GM23338 (cell line): ENCODE data around the gene POLR1A. TPM values are rescaled to one million over a fixed set of nuclear protein-coding genes. Genes with fewer than 3 reads are reported as not detected.
A peak's percentile ranks its signal among the peaks of the same experiment; 100 is the strongest.

Experiments
- ATAC-seq: fragments of 200-7000 bp; cut with Tn5 transposase; 3 replicates; pipeline ENCODE4 v1.9.1; 2020
- DNase-seq: peaks from one replicate; pipeline ENCODE4 v3.0.0-alpha.2; 2015; ENCODE audit warnings: low spot score
- H2AFZ ChIP-seq: fragments of 200-600 bp; sonication (generic); 2 replicates; pipeline ENCODE4 v1.8.0; 2016; ENCODE audit warnings: antibody characterized with exemption, mild to moderate bottlenecking, moderate library complexity
- H3F3A ChIP-seq: fragments of 200-600 bp; sonication (generic); replicated peaks from 2 replicates; pipeline ENCODE4 v1.8.0; 2017; ENCODE audit warnings: antibody characterized with exemption, mixed run types, low read depth
- H3K27ac ChIP-seq: fragments of 200-600 bp; sonication (generic); 2 replicates; pipeline ENCODE4 v1.6.1; 2016; ENCODE audit warnings: low read depth
- H3K27me3 ChIP-seq: fragments of 200-600 bp; sonication (generic); 2 replicates; pipeline ENCODE4 v1.8.0; 2016; ENCODE audit warnings: mild to moderate bottlenecking, mixed run types, moderate library complexity; ENCODE audit not compliant: insufficient read depth
- H3K36me3 ChIP-seq: fragments of 200-600 bp; sonication (generic); 2 replicates; pipeline ENCODE4 v1.8.0; 2016; ENCODE audit warnings: mild to moderate bottlenecking; ENCODE audit not compliant: insufficient read depth
- H3K4me1 ChIP-seq: fragments of 200-600 bp; sonication (generic); 2 replicates; pipeline ENCODE4 v1.8.0; 2016; ENCODE audit warnings: mild to moderate bottlenecking, moderate library complexity; ENCODE audit not compliant: insufficient read depth
- H3K4me2 ChIP-seq: fragments of 200-600 bp; sonication (generic); 2 replicates; pipeline ENCODE4 v1.7.1; 2017; ENCODE audit warnings: mixed run types
- H3K4me3 ChIP-seq: fragments of 200-600 bp; sonication (generic); 2 replicates; pipeline ENCODE4 v1.6.1; 2016; ENCODE audit warnings: mixed run types
- H3K79me2 ChIP-seq: fragments of 200-600 bp; sonication (generic); replicated peaks from 2 replicates; pipeline ENCODE4 v1.8.0; 2017; ENCODE audit warnings: mild to moderate bottlenecking; ENCODE audit not compliant: insufficient read depth
- H3K9me2 ChIP-seq: fragments of 200-600 bp; sonication (generic); 2 replicates; pipeline ENCODE4 v1.8.0; 2017; ENCODE audit not compliant: insufficient read depth
- H4K20me1 ChIP-seq: fragments of 200-600 bp; sonication (generic); replicated peaks from 2 replicates; pipeline ENCODE4 v1.8.0; 2017; ENCODE audit warnings: mild to moderate bottlenecking; ENCODE audit not compliant: insufficient read depth
- H3K27ac Mint-ChIP-seq: 2 replicates; pipeline ENCODE4 v1.8.0; 2020; ENCODE audit warnings: inconsistent platforms, mild to moderate bottlenecking, moderate library complexity, mixed read lengths
- H3K27me3 Mint-ChIP-seq: 3 replicates; pipeline ENCODE4 v1.8.0; 2022; ENCODE audit warnings: low read depth, mild to moderate bottlenecking, moderate library complexity, mixed read lengths, inconsistent platforms; ENCODE audit not compliant: insufficient read depth, poor library complexity
- H3K36me3 Mint-ChIP-seq: 3 replicates; pipeline ENCODE4 v1.8.0; 2021; ENCODE audit warnings: low read depth, mild to moderate bottlenecking, inconsistent platforms, moderate library complexity, mixed read lengths
- H3K4me1 Mint-ChIP-seq: 3 replicates; pipeline ENCODE4 v1.8.0; 2020; ENCODE audit warnings: mild to moderate bottlenecking, inconsistent platforms, mixed read lengths
- H3K4me3 Mint-ChIP-seq: 3 replicates; pipeline ENCODE4 v1.8.0; 2021; ENCODE audit warnings: moderate library complexity, mild to moderate bottlenecking, inconsistent platforms, mixed read lengths
- H3K9me3 Mint-ChIP-seq: 3 replicates; pipeline ENCODE4 v1.8.0; 2020; ENCODE audit warnings: moderate library complexity, mild to moderate bottlenecking, inconsistent platforms, mixed read lengths
- CREB1 ChIP-seq: fragments of 250-450 bp; sonication (Bioruptor Pico); IDR thresholded peaks from 2 replicates; pipeline ENCODE4 v1.5.0; 2020; ENCODE audit warnings: low read depth, mild to moderate bottlenecking, moderate library complexity
- CTCF ChIP-seq, 2 experiments: fragments of 200-600 bp in 1 of 2; sonication (generic) in 1 of 2; conservative IDR thresholded peaks; 2 replicates each; pipeline versions ENCODE4 v1.5.1 to v1.6.1; 2016 to 2017; ENCODE audit warnings: antibody characterized with exemption in 2 of 2, low read depth in 2 of 2, mild to moderate bottlenecking in 2 of 2, moderate library complexity in 1 of 2
- ETS1 ChIP-seq: IDR thresholded peaks from 2 replicates; pipeline ENCODE4 v1.6.1; 2016; ENCODE audit warnings: antibody characterized with exemption
- EZH2 ChIP-seq: fragments of 200-600 bp; sonication (generic); IDR thresholded peaks from one replicate; pipeline ENCODE4 v1.8.0; 2017; ENCODE audit warnings: antibody characterized with exemption, mild to moderate bottlenecking, low read depth; ENCODE audit not compliant: unreplicated experiment
- EZH2phosphoT487 ChIP-seq: fragments of 200-600 bp; sonication (generic); IDR thresholded peaks from one replicate; pipeline ENCODE4 v1.8.1; 2018; ENCODE audit warnings: antibody characterized with exemption; ENCODE audit not compliant: unreplicated experiment
- JUNB ChIP-seq: IDR thresholded peaks from one replicate; pipeline ENCODE4 v1.6.1; 2016; ENCODE audit warnings: antibody characterized with exemption; ENCODE audit not compliant: unreplicated experiment
- REST ChIP-seq: IDR thresholded peaks from one replicate; pipeline ENCODE4 v1.6.1; 2018; ENCODE audit warnings: antibody characterized with exemption; ENCODE audit not compliant: unreplicated experiment
- STAT1 ChIP-seq: IDR thresholded peaks from one replicate; pipeline ENCODE4 v1.6.1; 2016; ENCODE audit warnings: antibody characterized with exemption; ENCODE audit not compliant: unreplicated experiment
- ZNF114 ChIP-seq: fragments of 250-450 bp; sonication (Bioruptor Pico); IDR thresholded peaks from 2 replicates; pipeline ENCODE4 v1.5.0; 2020; ENCODE audit warnings: mild to moderate bottlenecking, moderate library complexity
- ZNF331 ChIP-seq: fragments of 250-450 bp; sonication (Bioruptor Pico); IDR thresholded peaks from 2 replicates; pipeline ENCODE4 v1.5.0; 2020; ENCODE audit warnings: low read depth, mild to moderate bottlenecking, moderate library complexity
- ZNF462 ChIP-seq: fragments of 250-450 bp; sonication (Bioruptor Pico); IDR thresholded peaks from 2 replicates; pipeline ENCODE4 v1.5.0; 2020; ENCODE audit warnings: mild to moderate bottlenecking, moderate library complexity
- polyA plus RNA-seq: library from polyadenylated mRNA; unstranded; fragments of >200 nt; fragmentation: Nextera tagmentation; extraction: Ambion mirVana; gene quantifications from 2 replicates; pipeline ENCODE4 v1.2.1, GENCODE V29; 2016
- total RNA-seq: library from RNA; depleted of rRNA; stranded (reverse); fragments of >200 nt; shearing (Covaris generic); gene quantifications from 2 replicates; pipeline ENCODE4 v1.2.3, GENCODE V29; 2014

Gene POLR1A
- total and polyA plus RNA-seq, 2 experiments from 2014 or later: 13.8 to 43.2 TPM

- TF ChIP-seq REST: no peak
- no peak for TF ChIP-seq EZH2
- no peak for TF ChIP-seq ZNF114 (CRISPR knock-in tag)
- no peak for TF ChIP-seq EZH2phosphoT487
- TF ChIP-seq JUNB: no peak
Observed at GRCh38 chr2:86037795-86038192, 67.9 kb downstream of the POLR1A start (continued).

GRCh38 chr2:86037141-86037794, 68.4 kb downstream of the POLR1A start:
- Histone ChIP-seq H3K4me3 (no peak overlapping the region), H3K4me1 (no peaks in the 10 kb centered on the region), H3K36me3 (peaks cover 30% of the 10 kb centered on the region), H3K79me2 (no peaks in the 10 kb centered on the region), H3F3A (no peaks in the 10 kb centered on the region), H3K27me3 (no peaks in the 10 kb centered on the region), H2AFZ (no peak overlapping the region), H3K9me2 (no peaks in the 10 kb centered on the region), H3K27ac (no peak overlapping the region), H4K20me1 (peaks cover 7% of the 10 kb centered on the region), H3K4me2 (no peak overlapping the region)
- Mint-ChIP-seq H3K27me3 (peaks cover 8% of the 10 kb centered on the region), H3K4me1 (peaks cover 14% of the 10 kb centered on the region; the same call in 2 of the 3 replicates), H3K27ac (peak overlapping the region; percentile 77; the same call in 1 of the 2 replicates), H3K36me3 (peaks cover 81% of the 10 kb centered on the region), H3K4me3 (no peak overlapping the region), H3K9me3 (no peaks in the 10 kb centered on the region)
- no peak for ATAC-seq
- DNase-seq: no peak
- TF ChIP-seq ZNF331 (no peak), STAT1 (no peak), ZNF114 (CRISPR knock-in tag) (no peak), EZH2 (no peak), ETS1 (no peak), CTCF (conservative IDR thresholded peaks at IDR 0.05; ENCODE audit: low read depth in 2 of 2) (no peak), CREB1 (CRISPR knock-in tag) (no peak), ZNF462 (CRISPR knock-in tag) (no peak)
